ENCODE measurements around the gene RNPEPL1.
"Not testable (repeated sequence)": the region's sequence is repeated elsewhere in the genome, so short reads cannot be mapped to it uniquely, and the experiment has no call there.

RNPEPL1 gene

DNA sequence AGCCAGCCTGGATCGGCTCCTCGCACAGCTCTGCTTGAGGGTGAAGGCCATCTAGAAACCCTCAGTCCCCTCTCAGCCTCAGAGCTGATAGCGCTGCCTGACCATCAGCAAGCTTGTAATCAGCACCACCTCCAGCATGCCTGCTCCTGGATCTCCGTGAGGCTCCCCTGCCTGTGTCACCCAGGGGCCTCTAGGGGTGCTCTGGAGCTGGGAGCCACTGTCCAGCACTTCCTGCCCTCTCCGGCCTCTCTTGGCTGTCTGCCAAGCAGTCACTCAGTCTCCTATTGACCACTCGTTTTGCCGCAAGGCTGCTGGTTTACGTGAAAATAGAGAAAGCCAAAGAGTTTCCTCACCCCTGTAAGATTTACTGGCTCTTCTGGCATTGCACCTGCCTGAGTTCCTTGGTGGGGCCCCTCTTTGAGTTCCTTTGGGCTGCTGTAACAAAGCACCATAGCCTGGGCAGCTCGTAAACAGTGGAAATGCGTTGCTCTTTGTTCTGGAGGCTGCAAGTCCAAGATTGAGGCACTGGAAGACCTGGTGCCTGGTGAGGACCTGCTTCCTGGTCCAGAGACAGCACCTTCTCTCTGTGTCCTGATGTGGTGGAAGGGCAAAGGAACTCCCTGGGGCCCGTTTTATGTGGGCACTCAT is 36.1 kb downstream of the RNPEPL1 start:
- DNase-seq (ENCODE audit: low spot score), result no peak

DNA sequence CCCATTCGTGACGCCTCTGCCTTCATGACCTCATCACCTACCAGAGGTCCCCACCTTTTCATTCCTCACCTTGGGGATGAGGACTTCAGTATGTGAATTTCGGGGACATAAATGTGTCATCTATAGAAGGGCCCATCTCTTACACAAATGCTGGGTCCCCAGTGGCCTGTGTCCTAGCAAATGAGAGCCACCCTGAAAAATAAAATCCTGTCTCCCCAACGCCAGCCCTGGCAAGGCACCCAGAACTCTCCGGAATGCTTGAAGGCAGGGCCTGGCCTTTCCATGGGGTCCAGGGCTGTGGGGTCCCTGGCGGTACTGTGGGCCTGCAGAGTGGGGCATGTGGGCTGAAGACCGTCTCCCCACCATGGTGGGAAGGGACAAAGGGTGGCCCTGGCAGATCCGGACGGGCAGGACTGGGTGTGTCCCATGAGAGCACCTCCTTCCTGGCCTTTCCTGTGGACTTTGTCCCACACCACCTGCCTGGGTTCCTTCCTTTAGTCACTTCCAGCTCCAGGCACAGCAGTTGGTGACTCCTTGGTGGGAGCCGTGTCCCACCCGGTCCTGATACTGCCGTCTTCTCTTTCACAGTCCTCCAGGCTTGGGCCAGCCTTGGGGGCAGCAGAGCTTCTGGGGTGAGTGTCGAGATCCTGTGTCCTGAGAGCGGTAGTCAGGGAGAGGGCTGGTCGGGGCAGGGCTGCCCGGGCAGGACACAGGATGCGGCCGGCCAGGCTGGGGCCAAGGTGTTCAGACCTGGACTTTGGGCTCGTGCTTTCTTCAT is 36.8 kb downstream of the RNPEPL1 start:
- DNase-seq (ENCODE audit: low spot score), result no peak

DNA sequence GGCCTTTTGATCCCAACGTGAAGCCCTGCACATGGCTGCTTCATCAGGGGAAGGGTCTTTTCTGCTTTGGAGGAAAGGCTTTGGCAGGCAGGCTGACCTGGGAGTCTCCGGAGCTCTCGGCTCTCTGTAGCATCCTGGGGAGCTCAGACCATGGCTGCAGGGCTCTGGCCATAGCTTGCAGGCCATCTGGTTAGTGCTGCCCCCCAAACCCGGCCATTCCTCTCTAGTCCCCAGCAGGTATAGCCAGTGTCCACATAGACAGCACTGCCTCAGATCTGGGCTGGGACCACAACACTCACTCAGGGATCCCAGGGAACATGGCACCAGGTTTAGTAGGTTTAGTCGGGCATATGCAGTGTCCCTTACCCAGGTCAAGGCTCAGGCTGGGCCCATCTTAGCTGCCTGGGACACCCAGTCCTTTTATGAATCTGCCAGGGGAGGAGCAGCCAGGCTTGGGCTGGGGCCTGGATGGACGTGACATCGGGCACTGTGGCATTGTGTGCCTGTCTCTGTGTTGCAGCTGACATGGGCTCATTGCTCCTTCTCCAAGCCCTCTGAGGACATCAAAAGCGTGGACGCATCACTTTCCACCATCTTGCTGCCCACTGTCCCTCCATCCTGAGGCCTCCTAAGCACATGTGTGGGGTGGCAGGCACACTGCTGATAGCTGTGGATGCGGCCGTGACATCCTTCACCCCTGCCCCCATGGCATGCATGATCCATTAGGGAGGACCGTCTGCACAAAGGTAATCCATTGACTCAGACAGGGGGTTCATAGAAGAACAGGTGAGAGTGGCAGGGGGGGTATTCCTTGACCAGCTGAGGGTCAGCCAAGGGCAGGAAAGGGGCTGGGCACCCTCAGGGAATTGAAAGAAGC is 37.8 kb downstream of the RNPEPL1 start:
- no peak for DNase-seq (ENCODE audit: low spot score)

DNA sequence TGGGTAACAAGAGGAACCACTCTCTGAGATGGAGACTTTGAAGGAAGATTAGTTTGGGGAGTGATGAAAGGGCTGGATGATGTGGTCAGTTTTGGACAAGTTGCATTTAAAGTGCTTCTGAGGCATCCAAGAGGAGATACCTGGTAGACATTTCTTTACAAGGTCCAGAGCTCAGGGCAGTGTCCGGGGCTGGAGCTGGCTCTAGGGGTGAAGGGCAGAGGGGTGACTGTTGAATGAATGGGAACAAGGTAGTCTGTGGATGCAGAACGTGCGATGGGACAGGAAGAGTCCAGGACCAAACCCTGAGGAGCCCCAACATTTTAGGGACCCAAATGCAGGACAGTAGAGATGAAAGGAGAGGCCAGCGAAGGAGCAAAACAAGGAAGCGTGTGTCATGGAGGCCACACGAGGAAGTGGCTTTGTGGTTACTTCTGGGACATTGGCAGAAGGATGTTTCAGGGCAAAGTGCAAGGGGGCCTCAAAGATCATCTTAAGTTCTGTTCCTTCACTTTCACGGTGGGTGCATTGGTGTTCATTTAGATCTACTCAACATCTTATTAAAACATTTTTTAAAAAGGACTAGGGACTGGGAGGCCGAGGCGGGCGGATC is 43.4 kb downstream of the RNPEPL1 start:
- no peak for DNase-seq (ENCODE audit: low spot score)

DNA sequence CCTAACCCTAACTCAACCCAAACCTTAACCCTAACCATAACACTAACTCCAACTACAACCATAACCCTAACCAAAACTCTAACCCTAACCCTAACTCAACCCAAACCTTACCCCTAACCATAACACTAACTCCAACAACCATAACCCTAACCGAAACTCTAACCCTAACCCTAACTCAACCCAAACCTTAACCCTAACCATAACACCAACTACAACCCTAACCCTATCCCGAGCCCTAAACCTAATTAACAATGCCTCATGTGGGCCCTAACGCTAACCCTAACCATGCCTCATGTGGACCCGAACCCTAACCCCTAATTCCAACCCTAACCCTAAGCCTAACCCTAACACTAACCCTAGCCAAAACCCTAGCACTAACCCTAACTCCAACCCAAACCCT is 45.5 kb downstream of the RNPEPL1 start:
- no peak for DNase-seq (ENCODE audit: low spot score)

DNA sequence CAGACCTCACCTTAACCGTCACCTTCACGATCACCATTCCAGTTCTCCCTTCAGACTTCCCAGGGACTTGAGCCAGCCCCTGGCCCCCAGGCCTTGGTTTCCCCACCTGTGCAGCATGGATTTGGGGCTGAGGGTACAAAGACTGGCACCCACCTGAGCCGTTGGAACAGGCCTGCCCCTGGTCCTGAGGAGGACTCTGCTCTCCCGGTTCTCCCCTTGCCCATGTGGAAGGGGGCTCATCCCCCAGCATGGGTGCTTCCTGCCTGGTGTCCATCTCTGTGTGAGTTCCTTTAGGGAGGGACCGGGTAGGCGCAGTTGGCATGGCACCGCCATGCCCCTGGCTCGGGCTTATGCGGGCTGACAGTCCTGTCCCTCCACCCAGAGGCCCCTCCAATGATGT is 46.1 kb downstream of the RNPEPL1 start:
- DNase-seq (ENCODE audit: low spot score), result no peak

DNA sequence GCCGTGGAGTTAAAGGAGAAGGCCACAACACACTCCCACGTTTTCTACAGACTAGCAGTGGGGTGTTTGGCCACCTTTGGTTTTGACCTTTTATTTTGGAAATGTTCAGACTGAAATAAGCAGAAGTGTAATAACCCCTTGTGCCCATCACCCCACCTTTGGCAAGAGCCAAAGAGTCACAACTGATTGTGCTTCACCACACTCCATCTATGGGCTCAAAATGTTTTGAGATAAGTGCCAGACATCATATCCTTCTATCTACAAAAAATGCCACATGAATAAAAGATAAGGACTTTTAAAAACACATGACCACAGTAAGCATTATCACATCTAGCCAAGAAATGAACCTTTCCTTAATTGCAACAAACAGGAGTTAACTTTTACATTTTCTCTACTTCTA is 47.1 kb downstream of the RNPEPL1 start:
- DNase-seq (ENCODE audit: low spot score), result no peak

DNA sequence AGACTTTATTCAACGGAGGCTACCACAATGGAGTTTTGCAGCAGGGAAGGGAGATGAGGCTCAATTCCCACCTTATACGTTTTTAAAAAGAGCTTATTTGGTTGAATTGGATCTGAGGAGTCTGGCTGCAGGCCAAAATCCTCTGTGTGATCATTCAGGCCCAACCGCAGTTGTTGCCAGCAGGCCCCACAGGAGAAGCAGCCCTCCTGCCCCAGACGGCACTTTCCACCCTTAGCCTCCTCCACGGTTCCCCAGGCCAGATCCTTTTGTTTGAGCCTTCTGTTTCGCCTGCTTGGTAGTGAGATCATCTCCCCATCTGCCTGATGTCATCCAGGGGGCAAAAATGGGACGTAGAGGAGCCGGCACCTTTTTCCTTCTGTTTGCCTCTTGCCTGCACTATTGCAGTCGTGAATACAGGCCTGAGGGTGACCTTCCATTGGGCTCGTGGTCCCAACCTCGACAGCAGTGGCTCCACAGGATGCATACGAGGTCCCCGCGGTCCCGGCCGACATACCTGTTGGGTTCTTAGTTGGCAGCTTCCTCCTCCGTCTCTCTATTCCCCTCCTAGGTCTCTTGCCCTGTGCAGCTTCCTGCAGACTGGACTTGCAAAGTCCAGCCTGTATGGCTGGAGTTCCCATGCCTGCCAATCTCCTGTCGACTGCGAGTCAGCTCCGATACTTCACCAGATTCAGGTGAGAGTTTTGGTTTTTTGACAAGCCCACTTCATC is 47.7 kb downstream of the RNPEPL1 start:
- no peak for DNase-seq (ENCODE audit: low spot score)

DNA sequence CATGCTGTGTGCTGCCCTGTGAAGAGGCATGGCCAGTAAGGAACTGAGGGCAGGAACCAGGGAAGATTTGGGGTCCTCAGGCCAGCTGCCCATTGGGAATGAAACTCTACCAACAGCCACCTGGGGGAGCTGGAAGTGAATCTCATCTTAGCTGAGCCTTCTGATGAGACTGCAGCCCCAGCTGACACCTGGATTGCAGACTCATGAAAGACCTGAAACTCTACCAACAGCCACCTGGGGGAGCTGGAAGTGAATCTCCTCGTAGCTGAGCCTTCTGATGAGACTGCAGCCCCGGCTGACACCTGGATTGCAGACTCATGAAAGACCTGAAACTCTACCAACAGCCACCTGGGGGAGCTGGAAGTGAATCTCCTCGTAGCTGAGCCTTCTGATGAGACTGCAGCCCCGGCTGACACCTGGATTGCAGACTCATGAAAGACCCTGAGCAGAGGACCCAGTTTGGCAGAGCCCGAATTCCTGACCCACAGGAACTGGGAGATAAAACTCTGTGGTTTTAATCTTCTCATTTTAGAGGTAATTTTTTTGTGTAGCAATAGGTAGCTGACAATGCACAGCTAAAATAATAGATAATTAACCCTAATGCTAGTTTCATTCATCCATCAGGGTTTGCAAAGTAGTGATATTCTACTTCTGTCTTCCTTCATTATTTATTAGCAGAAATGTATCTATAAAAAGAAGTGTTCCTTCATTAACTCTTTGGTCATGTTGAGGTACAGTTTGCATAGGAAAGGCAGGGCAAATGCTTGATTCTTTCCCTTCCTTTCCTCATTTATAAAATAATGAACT is 48.8 kb downstream of the RNPEPL1 start:
- not testable (repeated sequence) for DNase-seq (ENCODE audit: low spot score)

DNA sequence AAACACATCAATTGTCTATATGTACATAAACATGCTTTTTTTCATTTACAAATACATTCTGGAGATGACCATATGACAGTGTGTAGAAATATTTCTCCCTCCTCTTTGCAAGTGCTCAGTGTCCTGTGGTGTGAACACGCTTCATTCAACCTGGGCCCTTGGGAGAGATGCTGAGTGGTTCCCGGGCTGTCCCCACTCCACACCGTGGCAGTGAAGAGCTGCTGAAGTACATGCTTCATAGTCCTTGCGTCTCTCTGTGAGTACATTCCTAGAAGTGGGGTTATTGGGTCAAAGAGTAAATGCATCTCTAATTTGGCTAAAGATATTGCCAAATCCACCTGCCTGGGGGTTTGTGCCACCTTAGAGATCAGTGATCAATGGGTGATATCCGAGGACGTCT is 50.5 kb downstream of the RNPEPL1 start:
- no peak for DNase-seq (ENCODE audit: low spot score)

DNA sequence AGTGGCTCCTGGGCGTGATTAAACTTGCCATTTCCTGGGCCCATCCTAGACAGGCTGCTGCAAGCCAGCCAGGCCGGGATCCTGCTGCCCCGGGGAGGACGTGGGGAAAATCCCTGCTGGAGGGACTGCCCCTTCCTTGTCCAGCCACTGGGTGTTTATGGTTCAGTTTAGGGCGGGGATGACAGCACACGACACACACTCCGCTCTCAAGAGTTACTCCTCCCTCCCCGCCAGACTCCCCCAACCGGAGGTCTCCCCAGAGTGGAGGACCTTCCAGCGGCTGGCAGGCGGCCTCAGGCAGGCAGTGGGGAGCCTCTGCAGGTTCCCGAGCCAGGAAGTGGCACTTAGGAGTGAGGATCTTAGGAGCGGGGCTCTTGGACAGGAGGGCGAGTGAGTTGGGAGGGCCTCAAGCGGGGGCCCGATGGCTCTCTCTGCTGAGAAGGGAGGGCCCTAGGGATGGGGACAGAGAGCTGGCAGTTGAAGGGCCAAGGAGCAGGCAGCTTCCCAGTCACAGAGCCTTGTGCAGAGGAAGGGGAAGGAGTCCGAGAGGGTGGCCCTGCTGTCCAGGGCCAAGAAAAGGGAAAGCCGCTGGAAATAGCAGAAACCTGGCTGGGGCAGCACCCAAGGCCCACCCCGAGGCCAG is 51.3 kb downstream of the RNPEPL1 start:
- no peak for DNase-seq (ENCODE audit: low spot score)

DNA sequence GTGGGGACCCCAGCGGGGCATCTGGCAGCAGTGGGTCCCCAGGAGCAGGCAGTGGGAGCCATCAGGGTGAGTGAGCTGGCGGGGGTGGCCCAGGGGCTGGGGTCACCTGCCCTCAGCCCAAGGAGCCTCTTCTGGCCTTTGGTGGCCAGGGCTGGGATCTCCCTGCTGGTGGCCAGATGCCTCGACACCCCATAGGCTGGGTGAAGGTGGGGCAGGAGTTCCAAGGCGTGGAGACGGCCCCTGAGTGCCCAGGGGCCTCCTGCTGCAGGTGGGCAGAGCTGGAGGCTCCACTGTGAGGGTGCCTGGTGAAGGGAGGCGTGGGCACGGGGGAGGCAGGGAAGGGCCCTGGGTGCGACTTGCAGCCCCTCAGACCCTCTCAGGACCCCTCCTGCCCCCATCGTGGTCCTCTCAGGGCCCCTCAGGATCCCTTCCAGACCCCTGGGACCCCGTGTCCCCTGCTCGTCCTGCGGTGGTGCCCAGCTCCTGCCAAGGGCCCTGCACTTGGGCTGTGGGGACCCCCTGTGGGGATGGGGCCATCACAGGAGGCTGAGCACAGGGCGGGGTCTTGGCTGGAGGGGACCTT is 52.0 kb downstream of the RNPEPL1 start:
- DNase-seq (ENCODE audit: low spot score), result no peak

DNA sequence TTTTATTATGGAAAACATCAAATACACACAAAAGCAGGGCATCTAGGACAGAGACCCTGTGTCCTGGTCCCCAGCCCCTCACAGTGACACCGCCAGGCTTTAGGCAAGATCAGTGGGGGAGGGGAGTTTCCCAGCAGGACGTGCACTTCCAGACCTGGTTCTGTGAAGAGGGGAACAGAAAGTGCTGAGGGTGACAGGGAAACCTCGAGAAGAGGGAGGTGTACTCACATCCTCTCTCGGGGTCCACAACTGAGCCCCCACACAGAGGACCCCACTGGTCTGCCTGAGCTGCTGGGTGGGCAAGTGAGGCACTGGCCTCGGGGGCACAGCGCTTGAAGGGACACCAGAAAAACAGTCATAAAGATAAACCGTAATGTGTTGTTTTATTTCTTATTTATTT is 52.6 kb downstream of the RNPEPL1 start:
- no peak for DNase-seq (ENCODE audit: low spot score)

DNA sequence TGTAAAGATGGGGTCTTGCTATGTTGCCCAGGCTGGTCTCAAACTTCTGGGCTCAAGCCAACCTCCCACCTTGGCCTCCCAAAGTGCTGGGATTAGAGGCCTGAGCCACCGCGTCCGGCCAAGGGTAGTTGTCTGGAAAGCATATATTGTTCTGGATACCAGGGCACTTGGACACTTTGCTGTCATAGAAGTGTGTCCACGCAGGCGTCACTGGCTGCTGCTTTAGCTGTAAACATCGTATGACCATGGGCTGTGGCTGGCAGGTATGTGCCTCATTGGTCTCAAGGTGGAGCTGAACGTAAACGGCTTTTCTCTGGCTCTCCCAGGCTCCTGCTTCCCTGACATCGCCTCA is 53.8 kb downstream of the RNPEPL1 start:
- no peak for DNase-seq (ENCODE audit: low spot score)

DNA sequence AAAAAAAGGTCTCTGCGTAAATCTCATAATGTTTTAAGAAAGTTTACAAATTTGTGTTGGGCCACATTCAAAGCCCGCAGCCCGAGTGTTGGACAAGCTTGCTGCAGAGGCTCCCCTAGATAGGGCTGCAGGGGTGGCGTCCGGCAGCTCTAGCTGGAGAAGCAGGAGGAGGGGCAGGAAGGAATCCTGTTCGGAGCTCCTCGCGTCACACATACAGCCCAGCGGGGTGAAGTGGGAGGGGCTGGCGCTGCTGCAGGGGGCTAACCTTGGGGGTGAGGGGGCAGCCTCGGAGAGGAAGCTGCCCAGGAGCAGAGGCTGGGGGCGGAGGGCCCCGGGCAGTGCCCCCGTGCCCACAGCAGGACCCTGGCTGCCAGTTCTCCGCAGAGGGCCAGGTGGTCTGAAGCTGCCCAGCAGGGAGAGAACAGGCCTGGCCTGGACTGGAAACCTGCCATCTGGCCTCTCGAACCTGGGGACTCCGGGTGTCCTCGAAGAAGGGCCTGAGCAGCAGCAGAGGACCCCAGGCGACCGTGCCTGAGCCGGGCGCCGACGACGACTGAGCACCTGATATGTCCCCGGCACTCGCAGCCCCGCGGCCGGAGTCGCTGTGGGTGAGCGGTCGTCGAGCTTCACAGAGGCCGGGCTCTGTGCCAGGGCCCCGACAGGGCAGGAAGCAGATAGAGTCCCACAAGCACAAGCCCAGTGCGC is 54.4 kb downstream of the RNPEPL1 start:
- no peak for DNase-seq (ENCODE audit: low spot score)

DNA sequence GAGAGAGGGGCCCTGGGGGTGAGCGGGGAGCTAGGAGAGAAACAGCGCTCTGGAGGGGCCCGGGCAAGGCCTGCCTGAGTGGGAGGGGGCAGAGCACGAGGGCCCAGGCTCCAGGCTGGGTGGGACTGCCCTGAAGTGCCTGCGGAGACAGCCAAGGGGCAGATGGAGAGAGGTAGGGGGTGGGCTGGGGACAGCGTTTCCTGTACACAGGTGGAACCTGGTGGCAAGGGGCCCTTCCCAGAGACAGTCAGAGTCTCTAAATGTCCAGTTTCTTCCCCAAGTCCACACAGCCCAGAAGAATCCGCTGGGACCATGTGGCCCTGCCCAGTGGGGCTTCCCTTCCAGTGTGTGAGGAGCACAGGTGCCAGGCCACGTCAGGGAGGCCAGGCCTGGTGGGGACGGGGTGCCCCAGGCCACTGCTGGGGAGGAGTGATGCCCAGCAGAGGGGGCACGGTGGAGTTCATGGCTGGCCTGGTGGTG is 55.3 kb downstream of the RNPEPL1 start:
- DNase-seq (ENCODE audit: low spot score), result no peak

DNA sequence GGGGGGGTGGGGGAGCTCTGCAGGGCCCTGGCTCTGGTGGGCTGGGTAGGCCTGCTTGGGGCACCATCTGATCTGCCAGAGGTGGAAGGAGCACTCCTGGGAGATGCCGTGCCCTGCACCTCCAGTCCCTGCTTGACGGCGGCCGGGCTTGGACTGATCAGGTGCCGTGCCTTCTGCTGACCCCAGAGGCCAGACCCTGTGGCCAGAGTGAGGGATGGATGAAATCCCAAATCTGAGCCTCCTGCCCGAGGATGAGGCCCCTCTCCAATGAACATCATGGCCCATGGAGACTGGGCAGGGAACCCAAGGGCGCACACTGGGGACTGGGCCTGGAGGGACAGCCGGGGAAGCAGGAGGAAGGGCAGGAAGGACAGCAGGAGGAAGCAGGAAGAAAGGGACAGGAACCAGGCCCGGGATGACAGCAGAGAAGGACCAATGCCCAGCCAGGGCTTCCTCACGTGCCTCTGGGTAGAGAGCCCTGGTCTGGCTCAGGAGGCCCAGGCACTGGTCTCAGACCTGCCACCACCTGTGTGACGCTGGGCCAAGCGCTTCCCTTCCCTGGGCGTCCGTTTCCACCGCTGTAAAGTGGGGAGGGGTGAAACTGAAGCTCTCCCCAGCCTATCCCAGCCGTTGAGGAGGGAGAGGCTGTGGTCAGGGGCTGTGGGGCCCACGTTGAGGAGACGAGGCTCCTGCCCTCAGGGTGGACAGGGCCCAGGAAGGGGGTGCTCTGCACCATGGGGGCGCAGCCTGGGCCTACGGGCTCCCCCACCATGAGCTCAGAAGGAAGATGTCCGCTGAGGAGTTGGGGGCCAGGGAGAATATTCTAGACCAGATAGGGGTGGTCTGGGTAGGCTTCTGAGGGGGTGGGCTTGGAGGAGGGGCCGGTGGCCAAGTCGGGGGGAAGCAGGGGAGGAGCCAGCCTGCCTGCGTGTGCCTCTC is 56.0 kb downstream of the RNPEPL1 start:
- no peak for DNase-seq (ENCODE audit: low spot score)

DNA sequence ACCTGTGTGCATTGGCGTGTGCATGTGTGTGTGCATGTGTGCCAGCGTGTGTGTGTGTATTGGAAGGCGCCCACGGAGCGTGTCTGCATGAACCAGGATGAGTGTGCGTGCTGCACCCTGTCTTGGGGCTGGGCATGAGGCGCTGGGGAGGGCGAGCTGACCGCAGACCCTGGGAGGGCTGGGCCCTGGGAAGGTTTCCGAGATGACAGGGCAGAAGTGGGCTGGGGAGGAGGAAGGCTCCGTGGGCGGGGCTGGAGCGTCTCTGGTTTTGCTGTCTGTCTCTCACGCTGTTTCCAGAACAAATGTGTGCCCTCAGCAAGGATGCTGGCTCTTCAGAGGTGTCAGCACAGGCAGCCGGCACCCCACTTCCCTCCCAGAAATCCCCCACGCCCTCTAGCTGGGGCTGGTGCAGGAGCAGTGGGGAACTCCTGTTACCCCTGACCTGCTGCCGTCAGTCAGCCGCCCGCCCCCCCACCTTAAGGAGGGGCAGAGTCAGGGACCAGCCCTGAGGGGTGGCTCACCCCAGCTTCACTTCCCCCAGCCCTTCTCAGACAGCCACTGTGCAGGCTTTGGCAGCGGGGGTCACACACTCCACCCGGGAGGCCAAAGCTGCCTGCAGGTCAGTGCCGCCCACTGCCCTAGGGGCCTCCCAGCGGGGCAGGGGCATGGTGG is 56.8 kb downstream of the RNPEPL1 start, which contains the start of gene GPR35:
GPR35 (plus strand) TSS at position 531 of the 672 bp plus-strand sequence. CDS start 4,473 bp downstream, outside the sequence.
- peak; percentile 37 for DNase-seq (ENCODE audit: low spot score)
